OCI-LY1 (cell line): ENCODE results near the gene NEXN.

Source experiments
- EZH2 ChIP-seq: fragments of 200-600 bp; sonication (generic), shearing (Covaris generic); IDR thresholded peaks from 2 replicates; pipeline ENCODE4 v1.8.0; 2017; ENCODE audit warnings: borderline replicate concordance, mixed run types, mild to moderate bottlenecking, antibody characterized with exemption, low read length, moderate library complexity, mixed read lengths
- TF ChIP-seq, protein P1 (sequence below): fragments of 200-600 bp; sonication (generic), shearing (Covaris generic); IDR thresholded peaks from 2 replicates; pipeline ENCODE4 v1.5.1; 2017; ENCODE audit warnings: mild to moderate bottlenecking, antibody characterized with exemption, low read length, moderate library complexity, mixed read lengths

DNA sequence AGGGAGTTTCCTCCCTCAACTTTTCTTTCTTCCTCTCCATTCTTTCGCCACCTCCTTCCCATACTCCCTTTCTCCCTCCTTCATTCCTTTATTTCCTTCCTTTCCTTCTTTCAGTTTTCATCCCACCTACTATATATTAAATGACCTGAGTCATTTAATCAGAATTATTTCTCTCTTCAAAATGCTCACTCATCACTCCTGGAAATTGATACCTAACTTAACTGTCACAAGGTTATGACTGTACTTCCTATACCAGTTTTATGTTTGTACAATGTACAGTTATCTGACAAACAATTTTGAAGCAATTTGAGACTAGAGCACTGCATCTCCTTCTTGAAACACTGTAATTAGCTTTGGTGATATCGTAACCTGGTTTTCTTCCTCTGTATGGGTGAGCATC, 41.4 kb downstream of the NEXN start:
- TF ChIP-seq, protein P1, sequence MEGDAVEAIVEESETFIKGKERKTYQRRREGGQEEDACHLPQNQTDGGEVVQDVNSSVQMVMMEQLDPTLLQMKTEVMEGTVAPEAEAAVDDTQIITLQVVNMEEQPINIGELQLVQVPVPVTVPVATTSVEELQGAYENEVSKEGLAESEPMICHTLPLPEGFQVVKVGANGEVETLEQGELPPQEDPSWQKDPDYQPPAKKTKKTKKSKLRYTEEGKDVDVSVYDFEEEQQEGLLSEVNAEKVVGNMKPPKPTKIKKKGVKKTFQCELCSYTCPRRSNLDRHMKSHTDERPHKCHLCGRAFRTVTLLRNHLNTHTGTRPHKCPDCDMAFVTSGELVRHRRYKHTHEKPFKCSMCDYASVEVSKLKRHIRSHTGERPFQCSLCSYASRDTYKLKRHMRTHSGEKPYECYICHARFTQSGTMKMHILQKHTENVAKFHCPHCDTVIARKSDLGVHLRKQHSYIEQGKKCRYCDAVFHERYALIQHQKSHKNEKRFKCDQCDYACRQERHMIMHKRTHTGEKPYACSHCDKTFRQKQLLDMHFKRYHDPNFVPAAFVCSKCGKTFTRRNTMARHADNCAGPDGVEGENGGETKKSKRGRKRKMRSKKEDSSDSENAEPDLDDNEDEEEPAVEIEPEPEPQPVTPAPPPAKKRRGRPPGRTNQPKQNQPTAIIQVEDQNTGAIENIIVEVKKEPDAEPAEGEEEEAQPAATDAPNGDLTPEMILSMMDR, result no peak
- no peak for TF ChIP-seq EZH2
